Colon (tissue), 2 donors: ENCODE results near the gene PLAA.
A peak's percentile ranks its signal among the peaks of the same experiment; 100 is the strongest.

ENCODE experiments used
- FAIRE-seq: peaks from 2 replicates; lab custom pipeline; 2012; peaks lifted over from hg19 to GRCh38; lab: Jason Lieb, UNC
- donor health status: control.
- donor health status: control.

PLAA gene

DNA sequence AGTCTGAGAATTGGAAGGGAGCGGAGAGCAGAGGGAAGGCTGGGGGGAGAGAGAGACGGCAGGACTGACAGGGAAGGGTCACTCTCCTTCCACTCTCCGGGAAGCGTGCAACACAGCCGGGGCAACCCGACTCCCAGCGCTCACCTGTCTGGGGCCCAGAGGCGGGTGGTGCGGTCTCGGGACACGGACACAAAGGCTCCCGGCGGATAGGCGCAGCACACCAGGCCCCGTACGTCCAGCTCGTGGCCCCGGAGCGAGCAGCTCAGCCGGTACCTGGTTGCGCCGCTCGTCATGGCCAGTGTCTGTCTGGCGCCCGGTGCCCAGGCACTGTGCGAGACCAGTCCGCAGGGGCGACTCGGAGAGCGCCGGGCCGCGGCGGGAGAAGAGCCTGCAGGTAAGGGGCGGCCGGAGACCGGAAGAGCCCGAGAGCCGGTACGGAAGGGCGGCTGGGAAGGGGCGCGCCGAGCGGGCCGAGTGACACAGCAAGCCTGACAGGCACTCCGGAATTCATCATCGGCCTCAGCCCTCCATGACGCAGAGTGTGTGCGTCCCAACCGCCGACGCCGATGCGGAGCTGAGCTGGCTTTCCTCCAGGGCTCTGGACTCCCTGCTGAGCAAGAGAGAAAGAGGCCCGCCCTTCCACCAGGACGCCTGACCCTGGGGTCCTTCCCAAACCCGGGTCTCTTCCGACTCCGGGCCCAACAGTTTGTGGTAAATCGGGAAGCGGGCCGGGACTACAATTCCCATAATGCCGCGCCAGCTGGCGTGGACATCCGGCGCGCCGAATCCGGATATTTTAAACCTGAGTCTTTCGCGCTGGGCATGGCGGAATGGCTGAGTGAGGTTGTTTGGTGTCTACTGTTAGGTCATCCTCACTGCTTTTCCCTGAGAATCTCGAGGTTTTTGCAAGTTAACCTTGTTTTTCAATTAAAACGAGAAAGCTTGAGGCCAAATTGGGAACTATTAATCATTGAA, at the start of gene PLAA:
Gene PLAA, minus strand, starts transcription at position 490 of the 975 bp plus-strand sequence. Its CDS starts 197 bp downstream, at position 293.
- FAIRE-seq = no peak

DNA sequence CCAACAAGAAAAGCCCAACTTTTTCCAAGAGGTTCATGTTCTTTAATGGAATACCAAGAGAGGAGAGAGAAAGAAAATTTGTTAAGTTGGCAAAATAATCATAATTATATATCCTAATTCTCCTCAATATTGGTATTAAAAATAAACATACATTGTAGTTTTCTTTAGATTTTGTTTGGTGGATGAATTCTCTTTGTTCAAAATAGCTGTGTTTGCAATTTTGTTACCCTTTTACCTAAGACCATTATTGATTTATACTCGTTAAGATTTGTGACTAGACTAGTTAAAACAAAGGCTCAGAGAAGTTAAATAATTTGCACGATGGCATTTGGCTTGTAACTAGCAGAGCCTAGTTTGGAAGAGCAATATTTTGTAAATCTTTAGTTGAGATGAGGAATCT, 48.8 kb upstream of the PLAA start:
- FAIRE-seq = no peak

DNA sequence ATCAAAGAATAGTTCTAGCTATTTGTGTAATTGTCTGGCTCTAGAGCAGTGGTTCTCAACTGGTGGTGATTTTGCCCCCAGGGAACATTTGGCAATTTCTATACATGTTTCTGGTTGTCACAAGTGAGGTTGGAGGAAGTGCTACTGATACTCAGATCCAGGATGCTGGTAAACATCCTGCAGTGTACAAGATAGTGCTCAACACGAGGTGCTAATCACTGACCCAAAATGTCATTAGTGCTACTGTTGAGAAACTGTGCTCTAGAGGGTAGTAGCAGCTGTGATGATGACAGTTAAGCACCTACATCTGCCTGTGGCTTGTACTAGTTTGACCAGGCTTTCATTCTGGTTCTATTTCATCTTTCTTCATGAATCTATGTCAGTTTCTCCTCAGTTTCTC, 36.3 kb upstream of the PLAA start:
- FAIRE-seq = no peak

DNA sequence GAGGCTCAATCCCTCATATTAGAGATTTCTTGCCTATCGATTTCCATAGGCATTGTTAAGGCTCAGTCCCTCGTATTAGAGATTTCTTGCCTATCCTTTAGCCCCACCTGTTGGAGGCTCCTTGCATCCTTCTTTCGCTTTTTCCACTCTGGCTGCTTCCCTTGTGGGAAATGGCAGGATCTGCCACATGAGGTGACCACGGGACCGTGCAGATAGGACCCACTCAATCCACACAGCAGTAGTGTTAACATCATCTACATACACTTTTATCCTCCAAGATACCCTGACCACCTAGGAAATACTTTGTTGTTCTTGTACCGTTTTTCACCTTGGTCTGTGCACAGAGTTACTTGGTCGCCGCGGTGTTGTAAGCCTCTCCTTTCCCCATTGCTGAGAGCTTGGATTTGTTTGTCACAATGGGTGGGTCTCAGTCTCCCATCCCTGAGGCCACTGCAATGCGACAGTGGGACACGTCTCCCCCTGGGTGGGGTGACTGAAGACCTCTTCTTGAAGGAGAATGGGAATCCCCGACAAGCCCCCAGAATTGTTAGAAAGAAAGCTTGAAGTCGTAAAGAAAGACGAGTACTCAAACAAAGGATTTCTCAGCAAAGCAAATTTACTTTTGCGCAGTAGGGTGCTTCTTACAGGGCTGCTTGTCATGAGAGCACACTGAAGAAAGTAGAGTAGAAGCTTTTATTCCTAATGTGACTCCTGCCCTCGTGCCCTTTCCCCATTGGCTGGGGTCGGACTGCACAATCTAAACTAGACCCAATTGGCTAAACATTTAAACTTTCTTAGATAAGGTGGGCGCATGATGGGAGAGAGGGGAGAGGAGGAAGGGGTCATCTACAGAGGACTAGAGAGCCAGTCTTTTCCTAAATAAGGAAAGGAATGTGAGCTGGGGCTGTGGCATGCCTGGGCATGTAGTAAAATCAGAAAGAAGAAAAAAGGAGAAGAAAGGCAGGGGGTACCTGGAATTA, 29.0 kb upstream of the PLAA start:
- FAIRE-seq = no peak

DNA sequence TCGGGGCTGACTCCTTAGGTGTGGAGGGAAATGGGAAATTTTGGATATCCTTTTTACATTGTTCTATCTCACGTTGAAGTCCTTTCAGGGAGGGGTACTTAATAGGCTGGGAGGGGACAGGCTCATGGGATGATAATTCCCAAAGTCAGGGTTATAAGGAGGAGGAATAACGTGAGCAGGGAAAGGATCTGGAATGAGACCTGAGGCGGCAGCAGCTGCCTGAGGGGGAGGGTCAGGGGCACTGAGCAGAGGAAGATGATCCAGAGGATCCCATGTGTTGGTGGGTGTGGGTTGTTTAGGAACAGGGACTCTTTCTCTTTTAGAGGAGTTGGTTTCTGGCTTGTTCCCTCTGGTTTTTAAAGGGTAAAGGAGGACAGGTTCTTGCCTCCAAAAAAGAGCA, 27.9 kb upstream of the PLAA start:
- no peak for FAIRE-seq

DNA sequence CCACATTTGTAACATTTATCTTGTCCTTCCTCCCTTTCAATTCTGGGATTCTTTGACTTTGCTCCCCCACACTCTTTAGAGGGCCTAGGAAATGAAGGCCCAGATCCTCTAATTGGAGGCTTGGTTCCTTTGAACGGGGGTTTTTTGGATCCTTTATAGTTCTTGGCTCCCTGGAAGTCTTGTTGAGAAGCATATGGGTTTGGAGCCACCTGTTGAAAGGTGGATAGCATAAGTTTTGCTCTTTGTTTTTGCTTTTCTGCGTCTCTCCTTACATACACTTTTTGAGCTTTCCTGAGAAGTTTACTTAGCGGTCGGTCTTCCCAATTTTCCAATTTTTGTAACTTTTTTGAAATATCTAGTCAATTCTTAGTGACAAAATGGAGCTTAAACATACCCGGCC, 26.9 kb upstream of the PLAA start:
- FAIRE-seq = no peak

DNA sequence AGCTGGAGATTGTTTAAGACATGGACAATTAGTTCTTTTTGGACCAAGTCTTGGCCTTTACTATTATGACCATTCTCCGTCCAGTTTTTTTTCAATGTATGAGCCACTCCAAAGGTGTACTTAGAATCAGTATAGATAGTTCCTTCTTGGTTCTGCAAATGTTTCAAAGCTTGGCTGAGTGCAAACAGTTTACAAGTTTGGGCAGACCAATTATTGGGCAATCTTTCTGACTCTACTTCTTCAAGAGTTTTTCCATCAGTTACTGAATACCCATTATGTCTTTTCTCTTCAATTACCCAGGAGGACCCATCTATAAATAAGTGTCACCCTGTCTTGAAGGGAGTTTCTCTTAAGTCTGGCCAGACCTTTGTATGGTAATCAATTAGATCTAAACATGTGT, 24.7 kb upstream of the PLAA start:
- FAIRE-seq = no peak

DNA sequence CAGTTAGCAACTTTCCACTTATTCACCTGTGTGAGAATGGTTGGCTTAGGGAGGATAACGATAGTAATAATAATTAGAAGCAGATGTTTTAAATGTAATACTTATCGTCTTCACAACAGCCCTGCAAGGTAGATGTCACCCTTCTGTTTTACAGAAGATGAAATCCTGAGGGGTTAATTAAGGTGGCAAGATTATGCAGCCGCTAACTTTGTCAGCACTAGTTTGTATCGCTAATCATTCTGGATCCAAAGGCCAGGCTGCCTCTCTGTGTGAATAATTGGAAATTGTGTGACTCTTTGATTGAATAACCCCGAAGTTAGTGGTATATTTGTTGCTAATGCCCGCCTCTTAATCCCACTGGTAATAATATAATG, 9.8 kb upstream of the PLAA start:
- FAIRE-seq = no peak

DNA sequence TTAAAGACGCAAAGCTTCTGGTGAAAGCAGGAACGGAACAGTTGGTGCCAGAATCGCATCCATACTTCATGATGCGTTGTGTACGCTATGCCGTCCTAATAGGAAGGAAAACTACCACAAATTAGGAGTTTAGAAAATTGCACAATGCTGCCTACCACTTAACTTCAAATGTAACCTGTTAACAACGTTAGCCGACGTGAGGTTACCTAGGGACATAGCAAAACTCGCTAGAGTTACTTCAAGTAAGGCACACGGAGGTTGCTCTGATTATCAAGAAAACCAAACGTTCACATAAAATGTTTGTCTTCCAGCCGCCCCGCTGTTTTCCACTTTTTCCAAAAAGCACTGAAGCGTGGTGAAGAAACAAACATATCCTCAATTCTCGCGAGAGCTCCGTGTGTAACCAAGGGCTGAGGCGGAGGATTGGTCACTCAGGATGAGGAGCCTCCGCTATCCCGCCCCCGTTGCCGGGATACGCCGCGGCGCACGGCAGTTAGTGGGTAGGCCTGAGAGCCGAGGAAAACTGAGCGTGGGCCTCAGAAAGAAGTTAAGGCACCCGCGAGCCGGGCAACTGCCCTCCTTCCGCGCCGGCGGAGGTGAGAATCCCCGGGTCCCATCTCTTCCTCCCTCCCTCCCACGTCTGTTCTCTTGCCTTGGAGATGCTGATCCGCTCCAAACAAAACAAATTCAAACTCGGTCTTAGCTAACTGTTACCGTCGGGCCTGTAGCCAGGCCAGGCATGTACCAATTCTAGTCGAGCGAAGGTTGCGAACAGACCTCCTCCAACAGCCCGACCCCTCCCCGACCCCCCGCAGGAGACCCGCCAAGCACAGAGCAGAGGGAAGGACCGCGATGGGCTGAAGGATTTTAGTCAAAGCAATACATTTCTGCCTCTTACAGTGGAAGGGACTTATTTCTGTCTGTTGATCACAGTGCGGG, 9.1 kb upstream of the PLAA start, which contains the start of gene IFT74:
Gene IFT74, plus strand, starts transcription at position 492 of the 939 bp plus-strand sequence. CDS start 5,556 bp downstream, outside the sequence.
- peak; percentile 31 for FAIRE-seq

DNA sequence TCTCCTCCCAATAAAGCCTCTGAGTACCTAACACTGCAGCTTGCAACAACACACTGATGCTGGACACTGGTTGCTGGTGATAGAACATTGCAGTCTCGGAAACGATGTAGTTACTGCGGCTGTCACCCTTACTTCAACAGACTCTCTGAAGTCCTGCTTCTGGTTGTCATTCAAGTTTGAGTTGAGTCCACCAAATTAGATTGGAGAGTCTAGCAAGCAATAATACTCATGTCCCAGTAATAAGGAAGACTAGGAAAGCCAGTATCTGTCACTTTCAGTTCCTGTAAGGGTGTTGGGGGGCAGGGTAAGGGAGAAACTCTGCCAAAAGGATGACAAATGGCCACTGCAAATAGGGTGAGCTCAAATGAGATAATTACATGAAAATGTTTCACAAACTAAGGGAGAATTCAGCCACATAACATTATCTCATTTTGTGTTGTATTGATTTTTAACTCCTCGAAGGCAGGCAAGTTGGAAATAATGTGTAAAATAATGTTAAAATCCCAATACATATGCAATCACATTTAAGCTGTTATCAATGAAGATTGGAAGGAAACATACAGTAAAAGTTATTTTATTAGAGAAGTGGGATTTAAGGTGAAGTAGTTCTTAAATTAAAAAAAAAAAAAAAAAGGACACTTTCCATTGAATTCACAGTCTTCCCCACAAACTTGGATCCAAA, 8.3 kb upstream of the PLAA start:
- FAIRE-seq = no peak

DNA sequence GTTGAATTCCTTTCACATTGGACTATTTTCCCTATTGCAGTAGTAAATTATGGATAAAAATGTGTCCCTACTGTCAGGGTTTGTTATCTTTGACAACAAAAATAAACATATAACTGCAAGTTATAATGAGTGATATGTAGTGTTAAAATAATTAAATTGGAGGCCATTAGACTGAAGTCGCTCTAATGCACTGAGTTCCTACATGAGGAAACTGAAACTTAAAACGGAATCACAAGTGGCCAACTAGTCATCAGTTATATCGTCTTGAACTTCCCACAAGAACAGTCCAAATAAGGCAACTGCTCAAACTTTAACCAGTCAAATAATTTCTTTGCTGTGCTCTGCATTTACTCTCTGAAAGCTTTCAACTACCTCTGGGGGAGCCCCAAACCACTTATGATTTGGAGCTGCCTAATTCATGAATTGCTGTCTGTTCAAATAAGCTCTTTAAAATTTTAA, 7.0 kb upstream of the PLAA start:
- no peak for FAIRE-seq

DNA sequence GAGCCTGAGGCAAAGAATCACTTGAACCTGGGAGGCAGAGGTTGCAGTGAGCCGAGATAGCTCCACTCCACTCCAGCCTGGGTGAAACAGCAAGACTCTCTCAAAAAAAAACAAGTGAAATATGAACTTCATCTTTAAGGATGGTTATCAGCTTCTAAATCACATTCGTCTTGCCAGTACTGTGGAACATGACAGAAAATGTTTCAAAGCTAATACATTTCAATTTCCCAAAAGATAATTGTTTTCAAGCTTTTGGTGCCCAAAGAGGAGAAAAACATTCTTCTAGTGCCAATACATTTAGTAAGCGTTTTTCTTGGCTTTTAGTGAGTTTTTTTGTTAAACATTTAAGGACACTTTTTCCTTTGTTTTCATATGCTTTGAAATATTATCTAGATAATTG, 4.8 kb upstream of the PLAA start:
- FAIRE-seq = no peak

DNA sequence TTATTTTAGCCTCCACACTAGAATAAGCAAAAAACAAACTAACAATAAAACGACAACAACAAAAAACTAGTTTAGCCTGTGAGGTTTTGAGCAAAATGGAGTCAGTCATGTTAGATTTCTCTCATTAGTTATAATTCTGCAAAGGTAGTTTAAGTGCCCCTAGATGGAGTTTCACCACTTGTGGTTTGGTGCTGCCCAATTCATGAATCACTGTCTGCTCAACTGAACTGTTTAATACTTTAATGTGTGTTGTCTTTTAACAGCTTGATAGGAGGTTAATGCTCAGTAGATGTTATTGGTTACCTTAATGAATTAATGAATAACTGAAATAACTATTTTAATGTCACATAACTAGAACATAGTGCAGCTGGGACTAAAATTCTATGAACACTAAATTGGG, 3.5 kb upstream of the PLAA start:
- FAIRE-seq = no peak

DNA sequence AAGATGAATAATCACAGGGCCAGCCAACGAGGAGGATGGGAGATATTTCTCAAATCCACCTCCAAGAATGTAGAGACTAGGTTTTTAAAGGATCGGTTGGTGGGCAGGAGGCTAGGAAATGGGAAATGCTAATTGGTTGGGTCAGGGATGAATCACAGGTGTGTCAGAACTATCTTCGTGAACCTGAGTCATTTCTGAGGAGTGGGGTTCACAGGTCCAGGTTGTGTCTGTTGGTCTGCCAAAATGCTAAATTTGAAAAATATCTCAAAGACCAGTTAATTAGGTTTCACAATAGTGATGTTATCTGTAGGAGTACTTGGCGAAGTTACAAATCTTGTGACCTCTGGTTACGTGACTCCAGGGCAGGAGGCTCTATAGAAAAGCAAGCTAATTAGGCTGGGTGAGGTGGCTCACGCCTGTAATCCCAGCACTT, 2.6 kb upstream of the PLAA start:
- no peak for FAIRE-seq

DNA sequence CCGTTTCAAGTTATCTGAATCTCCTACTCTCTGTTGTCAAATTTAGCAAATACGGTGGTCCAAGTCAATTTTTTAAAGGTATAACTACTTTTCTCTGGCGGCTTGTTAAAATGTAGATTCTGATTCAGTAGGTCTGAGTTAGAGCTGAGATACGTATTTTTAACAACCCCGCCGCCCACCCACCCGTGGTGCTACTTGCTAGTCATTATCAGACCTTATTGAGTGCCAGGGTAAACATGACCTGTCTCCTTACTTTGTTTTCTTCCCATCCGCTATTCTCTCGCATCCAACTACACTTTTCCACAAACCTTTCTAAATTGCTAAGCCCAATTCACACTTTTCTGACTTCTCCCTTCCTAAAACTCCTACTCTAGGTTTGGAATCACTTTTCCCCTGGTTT, 694 bp upstream of the PLAA start:
- no peak for FAIRE-seq

DNA sequence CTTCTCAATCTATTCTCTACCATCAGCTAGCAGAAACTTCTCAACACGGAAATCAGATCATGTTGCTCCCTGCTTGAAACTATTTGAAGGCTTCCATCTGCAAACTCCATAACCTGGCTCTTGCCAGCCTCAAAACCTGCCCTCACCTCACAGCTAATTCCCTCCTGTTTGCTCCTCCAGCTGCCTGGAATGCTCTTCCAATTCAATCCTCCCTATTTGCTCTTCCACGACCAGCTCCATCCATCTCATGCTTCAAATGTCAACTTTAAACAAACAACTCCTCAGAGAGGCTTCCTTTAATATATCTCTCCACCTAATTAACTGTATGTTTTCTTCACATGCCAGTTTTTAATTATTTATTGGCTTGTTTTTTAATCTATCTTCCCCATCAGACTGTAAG, 1.5 kb downstream of the PLAA start:
- FAIRE-seq = no peak

DNA sequence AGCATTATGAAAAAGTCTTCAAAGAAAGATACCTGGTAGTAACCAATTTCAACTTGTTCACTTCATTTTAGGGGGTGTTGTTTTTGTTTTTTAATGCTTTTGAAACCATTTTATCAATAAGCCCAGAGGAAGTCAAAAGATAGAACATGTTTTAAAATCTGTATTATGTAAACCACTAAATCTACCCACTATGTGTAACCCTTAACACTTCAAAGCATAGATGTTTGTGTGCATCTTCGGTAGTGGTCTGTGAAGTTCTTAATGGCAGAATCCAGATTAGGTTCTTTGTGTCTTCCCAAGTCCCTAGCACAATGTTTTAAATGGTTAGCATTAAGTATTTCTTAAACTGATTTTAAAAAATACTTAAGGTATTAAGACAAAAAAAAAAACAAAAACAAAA, 6.3 kb downstream of the PLAA start:
- no peak for FAIRE-seq

DNA sequence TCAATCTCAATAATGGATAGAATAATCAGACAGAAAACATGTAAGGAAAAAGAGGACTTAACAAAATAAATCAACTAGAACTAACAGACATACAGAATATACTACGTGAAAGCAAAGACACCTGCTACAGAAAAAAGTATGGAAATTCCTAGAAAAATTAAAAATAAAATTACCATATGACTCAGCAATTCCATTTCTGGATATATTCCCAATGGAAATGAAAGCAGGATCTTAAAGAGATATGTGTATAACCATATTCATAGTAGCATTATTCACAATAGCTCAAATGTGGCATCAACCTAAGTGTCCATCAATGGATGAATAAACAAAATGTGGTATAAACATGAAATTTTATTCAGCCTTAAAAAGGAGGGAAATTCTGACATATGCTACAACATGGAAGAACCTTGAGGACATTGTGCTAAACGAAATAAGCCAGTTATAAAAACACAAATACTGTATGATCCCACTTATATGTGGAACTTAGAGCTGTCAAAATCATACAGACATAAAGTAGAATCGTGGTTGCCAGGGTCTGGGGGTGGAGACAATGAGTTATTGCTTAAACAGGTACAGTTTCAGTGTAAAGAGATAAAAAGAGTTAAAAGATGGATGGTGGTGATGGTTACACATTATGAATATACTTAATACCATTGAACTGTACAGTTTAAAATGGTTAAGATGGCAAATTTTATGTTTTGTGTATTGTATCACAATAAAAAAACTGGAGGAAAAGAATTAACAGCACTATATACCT, 6.9 kb downstream of the PLAA start:
- FAIRE-seq = no peak

DNA sequence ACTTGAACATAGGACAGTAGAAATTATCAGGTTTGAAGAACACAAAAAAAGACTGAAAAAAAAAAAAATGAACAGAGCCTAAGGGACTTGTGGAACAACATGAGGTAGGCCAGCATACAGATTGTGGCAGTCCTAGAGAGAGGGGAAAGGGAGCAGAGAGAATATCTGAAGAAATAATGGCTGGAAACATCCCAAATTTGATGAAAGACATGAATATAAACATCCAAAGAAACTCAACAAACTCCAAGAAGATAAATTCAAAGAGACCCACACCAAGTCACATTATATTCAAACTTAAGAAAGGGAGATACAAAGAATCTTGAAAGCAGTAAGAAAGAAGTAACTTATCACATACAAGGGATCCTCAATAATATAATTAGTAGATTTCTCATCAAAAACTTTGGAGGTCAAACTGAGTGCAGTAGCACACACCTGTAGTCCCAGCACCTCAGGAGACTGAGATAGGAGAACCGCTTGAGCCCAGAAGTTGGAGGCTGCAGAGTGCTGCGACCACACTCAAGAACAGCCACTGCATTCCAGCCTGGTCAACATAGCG, 9.1 kb downstream of the PLAA start:
- FAIRE-seq = no peak

DNA sequence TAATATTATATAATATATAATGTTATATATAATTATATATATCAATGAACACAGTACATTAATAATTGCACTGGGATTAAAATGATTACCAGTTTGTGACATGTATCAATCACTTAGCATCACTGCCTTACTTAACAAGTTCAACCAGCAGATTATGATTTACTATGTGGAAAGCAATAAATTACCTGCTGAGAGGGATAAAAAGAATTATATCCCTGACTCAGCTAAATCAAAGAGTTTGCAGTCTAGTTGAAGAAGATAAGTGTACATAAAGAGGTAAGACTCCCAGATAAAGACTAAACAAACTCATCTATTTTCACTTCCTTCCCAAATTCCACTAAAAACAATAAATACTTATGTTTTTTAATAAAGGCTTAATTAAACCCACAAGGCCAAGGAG, 11.2 kb downstream of the PLAA start:
- no peak for FAIRE-seq
